ENCODE measurements around the gene JSRP1.

The JSRP1 gene

GRCh38 chr19:2246801-2247361 is 9.3 kb downstream of the JSRP1 start:
- peak; percentile 45 for DNase-seq (ENCODE audit: low spot score)

- no peak for DNase-seq (ENCODE audit: low spot score)
Measured at GRCh38 chr19:2246014-2246620, 10.1 kb downstream of the JSRP1 start.

- DNase-seq (ENCODE audit: low spot score) = no peak
Measured at GRCh38 chr19:2245273-2245672, 10.9 kb downstream of the JSRP1 start.

- DNase-seq (ENCODE audit: low spot score) = no peak
Measured at GRCh38 chr19:2244486-2244885, 11.7 kb downstream of the JSRP1 start.

GRCh38 chr19:2244125-2244411 is 12.1 kb downstream of the JSRP1 start:
- no peak for DNase-seq (ENCODE audit: low spot score)

- no peak for DNase-seq (ENCODE audit: low spot score)
Measured at GRCh38 chr19:2243274-2244124, 12.7 kb downstream of the JSRP1 start.

GRCh38 chr19:2242816-2243215 is 13.4 kb downstream of the JSRP1 start:
- DNase-seq (ENCODE audit: low spot score) = no peak

- no peak for DNase-seq (ENCODE audit: low spot score)
Measured at GRCh38 chr19:2242092-2242537, 14.1 kb downstream of the JSRP1 start.

GRCh38 chr19:2240881-2241760 is 15.1 kb downstream of the JSRP1 start:
- no peak for DNase-seq (ENCODE audit: low spot score)

- DNase-seq (ENCODE audit: low spot score) = peak; percentile 40
Measured at GRCh38 chr19:2239771-2240770, 16.1 kb downstream of the JSRP1 start.

- no peak for DNase-seq (ENCODE audit: low spot score)
Measured at GRCh38 chr19:2239173-2239572, 17.0 kb downstream of the JSRP1 start.

- no peak for DNase-seq (ENCODE audit: low spot score)
Measured at GRCh38 chr19:2237869-2238153, 18.4 kb downstream of the JSRP1 start.

- no peak for DNase-seq (ENCODE audit: low spot score)
Measured at GRCh38 chr19:2237051-2237868, 19.0 kb downstream of the JSRP1 start.

- DNase-seq (ENCODE audit: low spot score) = peak; percentile 97
Measured at GRCh38 chr19:2236314-2237050, 19.7 kb downstream of the JSRP1 start, which contains the start of the genes PLEKHJ1 and SF3A2. TSS of gene PLEKHJ1 (minus strand) at chr19:2236329. CDS start at chr19:2236248, 81 bp downstream. TSS of gene SF3A2 (plus strand) at chr19:2236824. CDS start at chr19:2243419, 6,595 bp downstream.

- no peak for DNase-seq (ENCODE audit: low spot score)
Measured at GRCh38 chr19:2236064-2236313, 20.2 kb downstream of the JSRP1 start.

- DNase-seq (ENCODE audit: low spot score) = peak; percentile 32
Measured at GRCh38 chr19:2235381-2236063, 20.7 kb downstream of the JSRP1 start.

GRCh38 chr19:2234996-2235380 is 21.2 kb downstream of the JSRP1 start:
- DNase-seq (ENCODE audit: low spot score) = peak; percentile 32

GRCh38 chr19:2233601-2234280 is 22.5 kb downstream of the JSRP1 start:
- DNase-seq (ENCODE audit: low spot score) = no peak
